Measurements from ENCODE around the gene RHBDD3. TPM values are rescaled to one million over a fixed set of nuclear protein-coding genes. Genes with fewer than 3 reads are reported as not detected.

Gene RHBDD3
- total RNA-seq (11.4 and 11.9 TPM in 2 replicates), polyA plus RNA-seq (11.6 and 12.5 TPM in 2 replicates), polyA minus RNA-seq (8.9 and 9.8 TPM in 2 replicates)
- total RNA-seq (2013), result 8.2 TPM

- H3K79me2 ChIP-seq (ENCODE audit: control insufficient read depth, insufficient read depth, low read length), result peaks cover 66% of the 10 kb centered on the region
- no peaks in the 10 kb centered on the region for H3K9me3 Mint-ChIP-seq (ENCODE audit: insufficient read depth)
- intact Hi-C loops (cut with micrococcal nuclease), result loop anchor here (1.0 to 5.0 kb wide), 5 partner anchors 119 to 614 kb away; partner anchors contain the start of genes AP1B1, MTMR3, NF2 and UQCR10
- ChIA-PET CTCF (interaction anchor here (1.0 kb wide), 1 partner anchor 22 kb away, joined by 3 read pairs; no protein-coding TSS in a partner anchor), POLR2A (interaction anchor here (0.5 to 0.6 kb wide), 2 partner anchors 18 to 489 kb away, joined by 6 to 11 read pairs; no protein-coding TSS in a partner anchor)
- peak within 1 kb of the TSS; percentile 96 for H3K27ac Mint-ChIP-seq
- H4K20me1 ChIP-seq (ENCODE audit: control insufficient read depth, insufficient read depth, low read length, poor library complexity, severe bottlenecking), result peaks cover 43% of the 10 kb centered on the region
- peak within 1 kb of the TSS; percentile 94 for H3K4me2 ChIP-seq (replicated peaks; ENCODE audit: low read depth, low read length, poor library complexity, severe bottlenecking)
- TF ChIP-seq CTCF (IDR thresholded peaks at IDR 0.05) (no peak), EZH2 (IDR thresholded peaks at IDR 0.05; ENCODE audit: borderline replicate concordance, insufficient read depth, low read depth, low read length, poor library complexity, severe bottlenecking) (no peak)
- H3K4me3 Mint-ChIP-seq, result peak within 1 kb of the TSS; percentile 93
- H3K4me3 ChIP-seq (ENCODE audit: control extremely low read depth in 1 of 5, extremely low read depth in 1 of 5, insufficient read depth in 1 of 5, low read depth in 2 of 5, low read length in 4 of 5), result peak within 1 kb of the TSS; percentile 61 to 96 (median 80)
- DNase-seq (peak; percentile 99), ATAC-seq (ENCODE audit: low read depth) (peak; percentile 86)
- H3K9ac ChIP-seq (ENCODE audit: low read length), result peak within 1 kb of the TSS; percentile 96
- peaks cover 0 to 16% of the 10 kb centered on the region in 2 experiments for H3K36me3 ChIP-seq (replicated peaks in 1 of 2; ENCODE audit: control extremely low read depth in 1 of 2, control insufficient read depth in 1 of 2, extremely low read depth in 1 of 2, insufficient read depth in 2 of 2, low read length in 1 of 2)
- peak within 1 kb of the TSS; percentile 98 to 99 for H3K27ac ChIP-seq (ENCODE audit: low read length in 2 of 2)
- H3K4me1 Mint-ChIP-seq, result peaks cover 50% of the 10 kb centered on the region
- peak within 1 kb of the TSS; percentile 93 for H2AFZ ChIP-seq (ENCODE audit: insufficient read depth, low read depth, low read length, poor library complexity, severe bottlenecking)
- H3K4me1 ChIP-seq (ENCODE audit: control insufficient read depth in 2 of 2, insufficient read depth in 2 of 2, low read length in 2 of 2), result peaks cover 42 to 47% of the 10 kb centered on the region in 2 donors
- no peaks in the 10 kb centered on the region for H3K27me3 Mint-ChIP-seq
- no peaks in the 10 kb centered on the region for H3K27me3 ChIP-seq (replicated peaks in 1 of 4; ENCODE audit: control extremely low read depth in 1 of 4, control insufficient read depth in 3 of 4, insufficient read depth in 4 of 4, low read length in 3 of 4)
- no peaks in the 10 kb centered on the region for H3K9me3 ChIP-seq (ENCODE audit: control extremely low read depth in 1 of 3, control insufficient read depth in 2 of 3, insufficient read depth in 1 of 3, low read length in 2 of 3)
- under 1% methylated on average over 64 of the region's 67 CpGs for WGBS (ENCODE audit: insufficient coverage)
These were observed at the start of gene RHBDD3, which contains the start of gene EWSR1 for GRCh38 chr22:29267858-29268510. Gene RHBDD3 (minus strand): TSS chr22:29267981. CDS start chr22:29265626, 2,355 bp downstream. Gene EWSR1 (plus strand): TSS chr22:29268268. CDS start chr22:29268337, 69 bp downstream.

Data from B cell (primary cell).